Duodenal mucosa (tissue), 2 donors: Measurements from ENCODE around the gene METTL9.
"Not testable (repeated sequence)": the region's sequence is repeated elsewhere in the genome, so short reads cannot be mapped to it uniquely, and the experiment has no call there.

Experiments
- H3K27ac ChIP-seq: one replicate; pipeline ENCODE4 v1.7.0; 2013; ENCODE audit warnings: low read depth, low read length
- H3K27me3 ChIP-seq, 2 donors: one replicate each; pipeline ENCODE4 v1.7.0; 2013; ENCODE audit warnings: low read length in 2 of 2, control low read depth in 1 of 2; ENCODE audit not compliant: insufficient read depth in 2 of 2, control insufficient read depth in 1 of 2
- H3K36me3 ChIP-seq, 2 donors: one replicate each; pipeline ENCODE4 v1.7.0; 2013; ENCODE audit warnings: low read length in 2 of 2, control low read depth in 1 of 2; ENCODE audit not compliant: insufficient read depth in 2 of 2, control insufficient read depth in 1 of 2
- H3K4me1 ChIP-seq, 2 donors: one replicate each; pipeline ENCODE4 v1.7.0; 2013; ENCODE audit warnings: low read length in 2 of 2, control low read depth in 1 of 2; ENCODE audit not compliant: insufficient read depth in 2 of 2, control insufficient read depth in 1 of 2
- H3K4me3 ChIP-seq, 2 donors: one replicate each; pipeline ENCODE4 v1.7.0; 2013; ENCODE audit warnings: low read length in 2 of 2, low read depth in 1 of 2
- H3K9ac ChIP-seq, 2 donors: one replicate each; pipeline ENCODE4 v1.7.0; 2013; ENCODE audit warnings: low read length in 2 of 2, low read depth in 1 of 2
- H3K9me3 ChIP-seq, 2 donors: one replicate each; pipeline ENCODE4 v1.7.0; 2013; ENCODE audit warnings: low read length in 2 of 2, control low read depth in 1 of 2; ENCODE audit not compliant: control insufficient read depth in 1 of 2

METTL9 gene

DNA sequence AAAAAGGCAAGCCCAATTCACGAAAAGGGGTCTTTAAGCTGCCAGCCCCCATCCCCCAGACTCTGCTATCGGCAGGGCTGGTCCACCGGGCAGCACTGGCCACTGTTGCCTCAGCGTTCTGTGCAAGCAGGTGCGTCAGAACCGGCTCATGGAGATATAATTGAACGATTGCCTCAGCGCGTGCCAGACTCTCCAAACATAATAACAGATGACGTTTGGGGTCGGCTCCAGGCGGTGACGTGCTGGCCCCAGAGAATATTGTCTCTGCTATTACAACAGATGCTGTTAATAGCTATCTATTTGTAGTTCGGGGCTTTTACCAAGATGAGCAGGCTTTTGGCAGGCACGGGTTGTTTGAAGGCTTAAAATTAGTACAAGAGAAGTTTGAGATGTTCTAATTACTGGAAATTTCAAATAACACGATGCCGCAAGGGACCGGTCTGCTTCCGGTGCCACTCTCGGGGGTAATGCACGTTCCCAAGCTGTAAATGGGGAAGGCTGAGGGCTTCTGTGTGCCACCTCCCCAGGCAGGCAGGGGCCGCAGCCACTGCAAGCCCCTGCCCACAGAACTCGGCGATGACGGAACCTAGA, 42.6 kb upstream of the METTL9 start:
- not testable (repeated sequence) for H3K27me3 ChIP-seq, H3K36me3 ChIP-seq, H3K9me3 ChIP-seq, H3K9ac ChIP-seq, H3K4me3 ChIP-seq, H3K27ac ChIP-seq
- peaks cover 3 to 11% of the 10 kb centered on the region in 2 donors for H3K4me1 ChIP-seq

DNA sequence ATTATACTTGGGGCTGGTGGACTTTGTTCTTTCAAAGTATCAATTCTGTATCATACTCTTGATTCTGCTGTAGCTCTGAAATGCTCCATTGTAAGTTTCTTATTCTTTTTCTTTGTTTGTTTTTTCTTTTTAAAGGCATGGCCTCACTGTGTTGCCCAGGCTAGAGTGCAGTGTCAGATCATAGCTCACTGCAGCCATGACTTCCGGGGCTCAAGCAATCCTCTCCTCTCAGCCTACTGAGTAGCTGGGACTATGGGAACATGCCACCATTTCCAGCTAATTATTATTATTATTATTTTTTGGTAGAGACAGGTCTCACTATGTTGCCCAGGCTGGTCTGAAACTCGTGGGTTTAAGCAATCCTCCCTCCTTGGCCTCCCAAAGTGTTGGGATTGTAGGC, 38.9 kb upstream of the METTL9 start:
- Histone ChIP-seq H3K9ac (no peak overlapping the region), H3K4me3 (no peak overlapping the region), H3K36me3 (no peaks in the 10 kb centered on the region), H3K9me3 (no peaks in the 10 kb centered on the region), H3K4me1 (peaks cover 3 to 4% of the 10 kb centered on the region in 2 donors), H3K27me3 (peaks cover 0 to 2% of the 10 kb centered on the region in 2 donors), H3K27ac (no peak overlapping the region)

DNA sequence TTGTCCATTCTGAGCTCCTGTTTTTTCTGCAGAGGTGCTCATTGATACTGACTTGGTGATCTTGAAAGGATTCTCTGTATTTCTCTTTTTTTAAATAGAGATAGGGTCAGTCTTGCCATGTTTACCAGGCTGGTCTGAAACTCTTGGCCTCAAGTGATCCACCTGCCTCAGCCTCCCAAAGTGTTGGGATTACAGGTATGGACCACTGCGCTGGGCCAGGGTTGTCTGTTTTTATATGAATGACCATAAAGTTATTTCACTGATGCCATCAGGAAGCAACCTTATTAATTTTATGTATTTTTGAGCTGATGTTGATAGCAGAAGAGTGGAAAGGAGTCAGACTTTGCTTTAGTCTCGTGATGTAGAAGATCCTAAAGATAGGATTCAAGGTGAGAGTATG, 35.7 kb upstream of the METTL9 start:
- Histone ChIP-seq H3K9ac (no peak overlapping the region), H3K4me1 (peaks cover 11% of the 10 kb centered on the region in 2 donors), H3K9me3 (no peaks in the 10 kb centered on the region), H3K27ac (no peak overlapping the region), H3K4me3 (no peak overlapping the region), H3K27me3 (no peaks in the 10 kb centered on the region), H3K36me3 (no peaks in the 10 kb centered on the region)

DNA sequence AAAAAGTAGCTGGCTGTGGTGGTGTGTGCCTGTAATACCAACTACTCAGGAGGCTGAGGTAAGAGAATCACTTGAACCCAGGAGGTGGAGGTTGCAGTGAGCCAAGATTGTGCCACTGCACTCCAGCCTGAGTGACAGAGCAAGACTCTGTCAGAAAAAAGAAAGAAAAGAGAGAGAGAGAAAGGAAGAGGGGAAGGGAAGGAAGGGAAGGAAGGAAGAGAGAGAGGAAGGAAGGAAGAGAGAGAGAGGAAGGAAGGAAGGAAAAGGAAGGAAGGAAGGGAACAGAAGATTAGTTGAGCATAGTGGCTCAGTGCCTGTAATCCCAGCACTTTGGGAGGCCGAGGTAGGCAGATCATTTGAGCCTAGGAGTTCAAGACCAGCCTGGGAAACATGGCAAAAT, 35.0 kb upstream of the METTL9 start:
- not testable (repeated sequence) for H3K27ac ChIP-seq, H3K36me3 ChIP-seq, H3K4me3 ChIP-seq, H3K27me3 ChIP-seq, H3K9me3 ChIP-seq, H3K9ac ChIP-seq
- H3K4me1 ChIP-seq, result peaks cover 11% of the 10 kb centered on the region in 2 donors

DNA sequence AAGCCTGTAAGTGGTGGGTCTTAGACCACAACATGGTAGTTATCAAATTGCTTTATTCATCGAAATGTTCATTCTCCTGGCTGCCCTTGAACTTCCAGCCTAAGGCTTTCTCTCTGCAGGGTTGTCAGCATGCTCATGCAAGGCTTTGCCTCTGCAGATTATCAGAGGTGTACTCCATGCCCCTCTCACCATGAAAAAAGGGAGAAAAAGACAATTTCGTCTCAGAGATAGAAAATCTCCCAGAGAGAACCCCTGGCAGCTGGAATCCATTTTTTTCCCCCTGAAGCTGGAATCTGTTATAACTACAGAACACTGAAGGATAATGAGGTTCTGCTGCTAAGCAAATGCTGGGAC, 33.9 kb upstream of the METTL9 start:
- no peaks in the 10 kb centered on the region for H3K9me3 ChIP-seq
- peaks cover 11% of the 10 kb centered on the region in 2 donors for H3K4me1 ChIP-seq
- H3K27ac ChIP-seq, result no peak overlapping the region
- no peak overlapping the region for H3K9ac ChIP-seq
- H3K4me3 ChIP-seq, result no peak overlapping the region
- H3K36me3 ChIP-seq, result no peaks in the 10 kb centered on the region
- no peaks in the 10 kb centered on the region for H3K27me3 ChIP-seq

DNA sequence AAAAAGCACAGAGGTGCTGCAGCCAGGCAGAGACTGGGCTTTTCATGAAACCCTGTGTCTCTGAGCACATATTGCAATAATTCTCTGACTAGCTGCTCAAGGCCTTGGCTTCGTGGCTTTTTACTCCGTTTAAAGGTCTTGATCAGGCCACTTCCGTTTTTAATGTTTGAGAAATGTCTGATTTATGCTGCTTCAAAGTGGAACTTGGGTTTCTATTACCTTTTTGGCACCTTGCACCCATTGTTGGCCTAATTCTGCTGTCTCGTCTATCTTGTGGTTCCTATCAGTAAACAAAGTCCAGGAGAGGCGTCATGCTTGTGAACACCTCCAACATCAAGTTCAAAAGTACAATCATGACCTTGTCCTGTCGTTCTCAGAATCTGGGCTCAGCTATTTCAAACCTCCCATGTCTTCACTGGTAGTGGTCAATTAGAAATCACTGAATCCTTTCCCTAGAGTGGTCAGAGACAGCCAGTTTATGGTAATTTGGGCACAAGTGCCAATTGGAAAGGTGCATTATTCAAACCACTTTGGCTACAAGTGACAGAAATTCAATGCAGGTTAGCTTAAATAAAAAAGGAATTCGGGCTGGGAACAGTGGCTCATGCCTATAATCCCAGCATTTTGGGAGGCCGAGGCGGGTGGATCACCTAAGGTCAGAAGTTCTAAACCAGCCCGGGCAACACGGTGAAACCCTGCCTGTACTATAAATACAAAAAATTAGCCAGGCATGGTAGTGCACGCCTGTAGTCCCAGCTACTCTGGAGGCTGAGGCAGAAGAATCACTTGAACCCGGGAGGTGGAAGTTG, 33.3 kb upstream of the METTL9 start:
- Histone ChIP-seq H3K4me3 (peak overlapping the region in 1 of 2 donors; percentile 16), H3K27ac (no peak overlapping the region), H3K36me3 (no peaks in the 10 kb centered on the region), H3K27me3 (no peaks in the 10 kb centered on the region), H3K9me3 (no peaks in the 10 kb centered on the region), H3K4me1 (peaks cover 11% of the 10 kb centered on the region in 2 donors), H3K9ac (no peak overlapping the region)

DNA sequence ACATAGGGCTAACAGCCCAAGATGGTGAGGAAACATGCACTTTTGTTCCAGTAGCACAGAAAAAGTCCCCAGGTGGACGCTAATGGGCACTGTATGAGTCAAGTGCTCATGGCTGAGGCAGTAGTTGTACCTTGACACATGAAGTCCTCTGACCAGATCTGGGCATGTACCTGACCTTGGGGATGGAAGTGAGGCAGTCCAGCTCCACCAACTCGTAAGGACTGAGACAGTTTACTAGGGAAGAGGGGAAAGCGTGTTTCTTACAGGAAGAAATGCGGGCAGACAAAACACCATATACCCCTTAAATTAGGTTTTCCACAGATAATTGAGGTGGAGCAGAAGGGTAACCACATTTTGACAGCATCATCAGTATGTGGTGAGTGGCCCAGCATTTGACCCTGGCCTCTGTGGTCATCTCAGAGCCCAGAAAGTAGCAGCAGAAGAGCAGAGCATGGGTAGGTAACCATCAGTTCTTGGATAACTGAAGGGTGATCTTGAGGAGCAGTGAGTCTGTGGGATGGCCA, 32.4 kb upstream of the METTL9 start:
- no peak overlapping the region for H3K4me3 ChIP-seq
- H3K9ac ChIP-seq, result no peak overlapping the region
- peaks cover 11% of the 10 kb centered on the region in 2 donors for H3K4me1 ChIP-seq
- no peaks in the 10 kb centered on the region for H3K9me3 ChIP-seq
- no peak overlapping the region for H3K27ac ChIP-seq
- no peaks in the 10 kb centered on the region for H3K27me3 ChIP-seq
- H3K36me3 ChIP-seq, result no peaks in the 10 kb centered on the region

DNA sequence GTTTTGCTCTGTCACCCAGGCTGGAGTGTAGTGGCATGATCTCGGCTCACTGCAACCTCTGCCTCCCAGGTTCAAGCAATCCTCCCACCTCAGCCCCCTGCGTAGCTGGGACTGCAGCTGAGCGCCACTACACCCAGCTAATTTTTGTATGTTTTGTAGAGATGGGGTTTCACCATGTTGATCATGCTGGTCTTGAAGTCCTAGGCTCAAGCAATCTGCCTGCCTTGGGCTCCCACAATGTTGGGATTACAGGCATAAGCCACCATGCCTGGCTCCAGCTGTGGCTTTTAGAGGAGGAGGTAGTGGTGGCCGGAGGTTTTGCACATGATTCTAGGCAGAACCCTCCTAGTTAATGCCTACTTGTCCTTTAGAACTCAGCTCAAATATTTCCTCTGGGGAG, 31.9 kb upstream of the METTL9 start:
- not testable (repeated sequence) for H3K9me3 ChIP-seq, H3K27ac ChIP-seq, H3K27me3 ChIP-seq, H3K9ac ChIP-seq, H3K36me3 ChIP-seq, H3K4me3 ChIP-seq
- H3K4me1 ChIP-seq, result peaks cover 11% of the 10 kb centered on the region in 2 donors

DNA sequence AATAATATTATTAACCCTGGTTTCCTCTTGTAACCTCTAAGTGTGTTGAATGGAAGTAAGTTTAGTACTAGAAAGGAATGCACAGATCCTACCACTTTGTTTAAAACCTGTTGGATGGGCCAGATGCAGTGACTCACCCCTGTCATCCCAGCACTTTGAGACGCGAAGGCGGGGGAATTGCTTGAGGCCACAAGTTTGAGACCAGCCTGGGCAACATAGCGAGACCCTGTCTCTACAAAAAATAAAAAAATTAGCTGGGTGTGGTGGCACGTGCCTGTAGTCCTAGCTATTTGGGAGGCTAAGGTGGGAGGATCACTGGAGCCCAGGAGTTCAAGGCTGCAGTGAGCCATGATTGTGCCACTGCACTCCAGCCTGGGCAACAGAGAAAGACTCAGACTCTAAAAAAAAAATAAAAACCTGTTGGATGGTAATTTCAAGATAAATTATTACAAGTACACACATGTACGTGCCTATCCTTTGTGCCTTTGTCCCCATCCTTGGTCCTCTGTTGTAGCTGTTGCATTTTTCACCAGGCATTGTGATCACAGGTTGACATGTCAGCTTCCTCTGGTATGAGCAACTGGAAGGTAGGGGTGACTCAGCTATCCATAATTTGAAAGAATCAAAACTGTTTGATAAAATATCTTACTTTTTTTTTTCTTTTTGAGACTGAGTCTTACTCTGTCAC, 30.7 kb upstream of the METTL9 start:
- Histone ChIP-seq H3K9me3 (no peaks in the 10 kb centered on the region), H3K9ac (no peak overlapping the region), H3K27me3 (no peaks in the 10 kb centered on the region), H3K36me3 (no peaks in the 10 kb centered on the region), H3K4me1 (peaks cover 11% of the 10 kb centered on the region in 2 donors), H3K4me3 (no peak overlapping the region), H3K27ac (no peak overlapping the region)

DNA sequence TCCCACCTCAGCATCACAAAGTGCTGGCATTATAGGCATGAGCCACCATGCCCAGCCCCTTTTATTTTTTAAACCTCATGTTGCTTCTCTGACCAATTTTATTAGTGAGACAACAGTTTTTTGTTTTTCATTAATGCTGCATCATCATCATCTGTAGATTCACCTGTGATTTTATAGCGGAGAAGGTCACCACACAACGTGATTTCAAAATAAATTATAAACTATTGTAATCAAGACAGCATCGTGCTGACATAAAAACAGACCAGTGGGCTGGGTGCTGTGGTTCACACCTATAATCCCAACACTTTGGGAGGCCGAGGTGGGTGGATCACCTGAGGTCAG, 28.7 kb upstream of the METTL9 start:
- H3K4me1 ChIP-seq, result peaks cover 5 to 7% of the 10 kb centered on the region in 2 donors
- no peaks in the 10 kb centered on the region for H3K36me3 ChIP-seq
- H3K27me3 ChIP-seq, result no peaks in the 10 kb centered on the region
- no peak overlapping the region for H3K4me3 ChIP-seq
- no peak overlapping the region for H3K9ac ChIP-seq
- H3K27ac ChIP-seq, result no peak overlapping the region
- no peaks in the 10 kb centered on the region for H3K9me3 ChIP-seq
